HepG2 (cell line): ENCODE results near the gene DMTF1. TPM values are rescaled to one million over a fixed set of nuclear protein-coding genes. Genes with fewer than 3 reads are reported as not detected.

Experiments
- ATAC-seq: fragments of 200-7000 bp; cut with Tn5 transposase; 3 replicates; pipeline ENCODE4 v1.9.1; 2020; ENCODE audit warnings: mild to moderate bottlenecking, moderate library complexity
- BruUV-seq: library from RNA; stranded (reverse); fragments of 400-500 nt; replicated peaks from 2 replicates; lab custom pipeline; 2021; lab: Mats Ljungman, UMichigan
- CTCF ChIA-PET: fragments of 300-600 bp; formaldehyde crosslinking; extraction: SDS; loops from one replicate; lab custom pipeline; 2021; ENCODE audit warnings: low total read pairs, inconsistent platforms, low intra/inter-chr PET ratio; lab: Yijun Ruan, JAX
- POLR2A ChIA-PET: fragments of 350-600 bp; sonication (Branson Sonifier 250); formaldehyde crosslinking; loops from one replicate; lab custom pipeline; 2020; ENCODE audit warnings: antibody characterized with exemption, inconsistent platforms; lab: Yijun Ruan, JAX
- DNase-seq: peaks from one replicate; pipeline ENCODE4 v3.0.0-alpha.2; 2015; ENCODE audit warnings: low spot score
- FAIRE-seq: peaks from 3 replicates; lab custom pipeline; 2011; peaks lifted over from hg19 to GRCh38; lab: Jason Lieb, UNC
- H2AFZ ChIP-seq: one replicate; pipeline ENCODE4 v1.6.1; 2011; ENCODE audit warnings: low read length, inconsistent platforms
- H3K27ac ChIP-seq: fragments of 300-600 bp; 3 replicates; pipeline ENCODE4 v1.8.0; 2011; ENCODE audit warnings: mixed run types, mild to moderate bottlenecking, mixed read lengths, low read length, inconsistent platforms; ENCODE audit not compliant: insufficient read depth; ENCODE audit errors: extremely low read length
- H3K27me3 ChIP-seq, 2 experiments: fragments of 200-600 bp in 1 of 2; 2 replicates in 1 of 2; 3 replicates in 1 of 2; pipeline versions ENCODE4 v1.6.0 to v1.8.0; 2011; ENCODE audit warnings: low read length in 2 of 2, mild to moderate bottlenecking in 2 of 2, moderate library complexity in 2 of 2, inconsistent platforms in 1 of 2; ENCODE audit not compliant: insufficient read depth in 2 of 2, control insufficient read depth in 1 of 2
- H3K36me3 ChIP-seq, 2 experiments: fragments of 200-600 bp in 1 of 2; replicated peaks in 1 of 2; 2 replicates in 1 of 2; 3 replicates in 1 of 2; pipeline versions ENCODE4 v1.5.1 to v1.8.0; 2011; ENCODE audit warnings: low read length in 2 of 2, inconsistent platforms in 1 of 2; ENCODE audit not compliant: insufficient read depth in 2 of 2, control insufficient read depth in 1 of 2
- H3K4me1 ChIP-seq: 2 replicates; pipeline ENCODE4 v1.5.1; 2012; ENCODE audit warnings: low read length, inconsistent platforms; ENCODE audit not compliant: insufficient read depth
- H3K4me2 ChIP-seq: 2 replicates; pipeline ENCODE4 v1.6.0; 2011; ENCODE audit warnings: low read depth, low read length, inconsistent platforms
- H3K4me3 ChIP-seq, 3 experiments: fragments of 200-600 bp in 1 of 3; sonication (generic), shearing (Covaris generic) in 1 of 3; replicated peaks in 1 of 3; 2 replicates each; pipeline ENCODE4 v1.5.1; 2011 to 2016; ENCODE audit warnings: low read length in 3 of 3, inconsistent platforms in 2 of 3, low read depth in 2 of 3, mild to moderate bottlenecking in 2 of 3, control low read depth in 1 of 3, mixed read lengths in 1 of 3; ENCODE audit not compliant: insufficient read depth in 1 of 3
- H3K79me2 ChIP-seq: one replicate; pipeline ENCODE4 v1.6.1; 2011; ENCODE audit warnings: low read length, inconsistent platforms; ENCODE audit not compliant: insufficient read depth
- H3K9ac ChIP-seq: 2 replicates; pipeline ENCODE4 v1.6.0; 2011; ENCODE audit warnings: mild to moderate bottlenecking, low read depth, low read length, inconsistent platforms; ENCODE audit not compliant: insufficient read depth
- H3K9me3 ChIP-seq: 2 replicates; pipeline ENCODE4 v1.5.1; 2012; ENCODE audit warnings: mild to moderate bottlenecking, low read length
- H4K20me1 ChIP-seq: 2 replicates; pipeline ENCODE4 v1.6.0; 2011; ENCODE audit warnings: inconsistent platforms, mild to moderate bottlenecking, low read length, moderate library complexity; ENCODE audit not compliant: insufficient read depth
- AKAP8 ChIP-seq: sonication (generic); formaldehyde crosslinking; IDR thresholded peaks from 2 replicates; pipeline ENCODE4 v1.5.1; 2020; ENCODE audit warnings: mild to moderate bottlenecking, missing genetic modification reagents
- ARNT2 ChIP-seq: sonication (generic); formaldehyde crosslinking; IDR thresholded peaks from 2 replicates; pipeline ENCODE4 v1.8.0; 2022; ENCODE audit warnings: mild to moderate bottlenecking, low read depth, missing genetic modification reagents, moderate library complexity
- HES4 ChIP-seq: sonication (generic); formaldehyde crosslinking; IDR thresholded peaks from 2 replicates; pipeline ENCODE4 v1.9.0; 2021; ENCODE audit warnings: mild to moderate bottlenecking, missing genetic modification reagents, borderline replicate concordance
- HIVEP1 ChIP-seq: sonication (generic); formaldehyde crosslinking; IDR thresholded peaks from 2 replicates; pipeline ENCODE4 v1.4.0; 2020; ENCODE audit warnings: mild to moderate bottlenecking, missing genetic modification reagents
- IKZF1 ChIP-seq: fragments of 450-650 bp; IDR thresholded peaks from 2 replicates; pipeline ENCODE4 v1.7.1; 2016
- NFE2 ChIP-seq: sonication (generic); formaldehyde crosslinking; IDR thresholded peaks from 2 replicates; pipeline ENCODE4 v1.4.0; 2020; ENCODE audit warnings: missing genetic modification reagents
- REL ChIP-seq: sonication (generic); formaldehyde crosslinking; conservative IDR thresholded peaks from 2 replicates; pipeline ENCODE4 v1.8.0; 2022; ENCODE audit warnings: mild to moderate bottlenecking, missing genetic modification reagents, moderate library complexity
- SP140L ChIP-seq: sonication (generic); formaldehyde crosslinking; IDR thresholded peaks from 2 replicates; pipeline ENCODE4 v1.4.0; 2020; ENCODE audit warnings: missing genetic modification reagents, borderline replicate concordance
- TBL1XR1 ChIP-seq: fragments of 150-350 bp; IDR thresholded peaks from 2 replicates; pipeline ENCODE4 v1.6.1; 2014; ENCODE audit warnings: borderline replicate concordance, low read length; ENCODE audit not compliant: partially characterized antibody
- TOE1 ChIP-seq: sonication (generic); formaldehyde crosslinking; IDR thresholded peaks from 2 replicates; pipeline ENCODE4 v1.4.0; 2020; ENCODE audit warnings: mild to moderate bottlenecking, missing genetic modification reagents
- ZMAT3 ChIP-seq: sonication (generic); formaldehyde crosslinking; conservative IDR thresholded peaks from 2 replicates; pipeline ENCODE4 v1.7.0; 2021; ENCODE audit warnings: missing genetic modification reagents
- ZNF101 ChIP-seq: sonication (generic); formaldehyde crosslinking; IDR thresholded peaks from 2 replicates; pipeline ENCODE4 v1.4.0; 2020; ENCODE audit warnings: mild to moderate bottlenecking, low read depth, missing genetic modification reagents, borderline replicate concordance
- ZNF136 ChIP-seq: sonication (generic); formaldehyde crosslinking; IDR thresholded peaks from 2 replicates; pipeline ENCODE4 v1.8.1; 2022; ENCODE audit warnings: low read depth, mild to moderate bottlenecking, moderate library complexity, missing genetic modification reagents
- ZNF142 ChIP-seq: sonication (generic); formaldehyde crosslinking; IDR thresholded peaks from 2 replicates; pipeline ENCODE4 v1.4.0; 2020; ENCODE audit warnings: missing genetic modification reagents
- ZNF292 ChIP-seq: sonication (generic); formaldehyde crosslinking; IDR thresholded peaks from 2 replicates; pipeline ENCODE4 v1.8.1; 2022; ENCODE audit warnings: mild to moderate bottlenecking, low read depth, missing genetic modification reagents, borderline replicate concordance
- ZNF451 ChIP-seq: sonication (generic); formaldehyde crosslinking; IDR thresholded peaks from 2 replicates; pipeline ENCODE4 v1.5.0; 2020; ENCODE audit warnings: mild to moderate bottlenecking, missing genetic modification reagents
- ZNF530 ChIP-seq: sonication (generic); formaldehyde crosslinking; IDR thresholded peaks from 2 replicates; pipeline ENCODE4 v1.5.0; 2020; ENCODE audit warnings: low read depth, mild to moderate bottlenecking, missing genetic modification reagents
- ZNF674 ChIP-seq: sonication (generic); formaldehyde crosslinking; IDR thresholded peaks from 2 replicates; pipeline ENCODE4 v1.5.0; 2020; ENCODE audit warnings: low read depth, mild to moderate bottlenecking, missing genetic modification reagents
- ZNF83 ChIP-seq: sonication (generic); formaldehyde crosslinking; IDR thresholded peaks from 2 replicates; pipeline ENCODE4 v1.4.0; 2020; ENCODE audit warnings: missing genetic modification reagents, mild to moderate bottlenecking, borderline replicate concordance
- WGBS: methylation state at CpG from one replicate; pipeline ENCODE4 v1.1.6; 2017; ENCODE audit warnings: low lambda C conversion rate; 5-methylcytosine and 5-hydroxymethylcytosine counted together
- in situ Hi-C: cut with HindIII; loops from 2 replicates; pipeline ENCODE4 v1.10.0; 2017; ENCODE audit warnings: low pct_unique_long_range_greater_than_20kb; ENCODE audit not compliant: extremely low pct_ligation_motif_present
- intact Hi-C: fragments of 100-400 bp; cut with micrococcal nuclease; formaldehyde crosslinking; loops from one replicate; pipeline ENCODE4 v1.10.0; 2022; ENCODE audit not compliant: unreplicated experiment
- polyA plus RNA-seq, 8 experiments: library from polyadenylated mRNA; depleted of rRNA in 3 of 8; stranded (reverse) in 7 of 8; unstranded in 1 of 8; fragments of >200 nt; fragmentation: Illumina TruSeq in 4 of 8; extraction: Trizol in 4 of 8; gene quantifications; 2 replicates each; pipeline versions ENCODE4 v1.2.1 to v1.2.3, GENCODE V29; 2011 to 2016; ENCODE audit warnings: low read depth in 4 of 8, missing spikeins in 1 of 8, mixed read lengths in 1 of 8; ENCODE audit not compliant: insufficient read depth in 1 of 8
- total RNA-seq, 5 experiments: library from RNA; depleted of rRNA; stranded (reverse); fragments of >200 nt; fragmentation: Illumina TruSeq; extraction: Trizol; gene quantifications; 2 replicates each; pipeline ENCODE4 v1.2.3, GENCODE V29; 2016; ENCODE audit warnings: low read depth in 1 of 5

The DMTF1 gene
- total and polyA plus RNA-seq, 2 of the 13 experiments (the other 11 are each of a cell fraction or from before 2014, with no cell fraction given), result 45.8 to 132 TPM

GRCh38 chr7:87215046-87215445 is 62.8 kb downstream of the DMTF1 start (continued):
- no peak for TF ChIP-seq ZNF136 (CRISPR knock-in tag)
- TF ChIP-seq IKZF1, result no peak
- TF ChIP-seq ZNF292 (CRISPR knock-in tag), result no peak
- no peak for TF ChIP-seq ZMAT3
- TF ChIP-seq ZNF674 (CRISPR knock-in tag), result no peak
- TF ChIP-seq NFE2 (CRISPR knock-in tag), result no peak
- TF ChIP-seq ZNF83, result no peak
- TF ChIP-seq TOE1 (CRISPR knock-in tag), result no peak
- no peak for TF ChIP-seq REL (CRISPR knock-in tag)
- TF ChIP-seq ZNF530 (CRISPR knock-in tag), result no peak
- TF ChIP-seq HIVEP1, result no peak
- TF ChIP-seq TBL1XR1, result no peak
- TF ChIP-seq, all 625 proteins: peak for 0

- Histone ChIP-seq H3K9ac (no peak overlapping the region), H3K4me3 (no peak overlapping the region), H3K4me1 (peaks cover 41% of the 10 kb centered on the region), H3K36me3 (peaks cover 0 to 4% of the 10 kb centered on the region in 2 experiments; a peak in 1 of 5 replicates), H3K79me2 (peaks cover 15% of the 10 kb centered on the region), H4K20me1 (no peaks in the 10 kb centered on the region; the same call in 1 of the 2 replicates), H3K27me3 (peaks cover 0 to 2% of the 10 kb centered on the region in 2 experiments; a peak in 1 of 5 replicates), H3K27ac (no peak overlapping the region), H2AFZ (no peak overlapping the region), H3K9me3 (no peaks in the 10 kb centered on the region), H3K4me2 (no peak overlapping the region; the same call in 1 of the 2 replicates)
- POLR2A ChIA-PET, result interaction anchor here (1.5 kb wide), 1 partner anchor 248 kb away, joined by 3 read pairs; no protein-coding TSS in a partner anchor
- in situ Hi-C loops, result no loop called here
- CTCF ChIA-PET, result no interaction called here
- no TSS peak for BruUV-seq
- intact Hi-C loops, result no loop called here
- no peak for FAIRE-seq
- DNase-seq, result no peak
- 92% methylated on average over 5 of the region's 5 CpGs for WGBS
- ATAC-seq, result no peak
- TF ChIP-seq AKAP8 (CRISPR knock-in tag), result no peak
- no peak for TF ChIP-seq ARNT2 (CRISPR knock-in tag)
- no peak for TF ChIP-seq ZNF142 (CRISPR knock-in tag)
- TF ChIP-seq ZNF101 (CRISPR knock-in tag), result no peak
- TF ChIP-seq ZNF451 (CRISPR knock-in tag), result no peak
- no peak for TF ChIP-seq SP140L (CRISPR knock-in tag)
- no peak for TF ChIP-seq HES4
Observed at GRCh38 chr7:87216701-87217508, 64.7 kb downstream of the DMTF1 start.
